Transverse colon (tissue), 4 donors: Measurements from ENCODE around the gene CHSY3.

ENCODE experiments used
- CTCF ChIP-seq, 5 experiments: fragments of 200-600 bp in 3 of 5; fragments of 450-650 bp in 2 of 5; sonication (generic) in 3 of 5; IDR thresholded peaks; 1 replicate in 2 of 5; 2 replicates in 3 of 5; pipeline ENCODE4 v1.5.1; 2016 to 2017; ENCODE audit warnings: antibody characterized with exemption in 5 of 5, inconsistent platforms in 3 of 5, mild to moderate bottlenecking in 2 of 5, moderate library complexity in 1 of 5
- EP300 ChIP-seq: sonication (generic); formaldehyde crosslinking; IDR thresholded peaks from one replicate; pipeline ENCODE4 v1.6.1; 2017; ENCODE audit warnings: antibody characterized with exemption, low read depth
- POLR2A ChIP-seq: fragments of 450-650 bp; IDR thresholded peaks from one replicate; pipeline ENCODE4 v1.6.1; 2016; ENCODE audit warnings: antibody characterized with exemption, mild to moderate bottlenecking, moderate library complexity
- POLR2AphosphoS5 ChIP-seq, 3 donors: sonication (generic); formaldehyde crosslinking; IDR thresholded peaks; one replicate each; pipeline ENCODE4 v1.6.1; 2016; ENCODE audit warnings: antibody characterized with exemption in 3 of 3

GRCh38 chr5:130037905-130038304 is 133.6 kb downstream of the CHSY3 start:
- TF ChIP-seq CTCF (IDR thresholded peaks at IDR 0.05) (no peak), POLR2A (no peak), POLR2AphosphoS5 (IDR thresholded peaks at IDR 0.05) (no peak), EP300 (no peak)
